ENCODE results near the gene CHCHD6. TPM values are rescaled to one million over a fixed set of nuclear protein-coding genes. Genes with fewer than 3 reads are reported as not detected.

The CHCHD6 gene
- total and polyA plus RNA-seq, 4 donors = 2.0 to 5.1 (median 3.9) TPM

GRCh38 chr3:126872701-126873342 is 168.8 kb downstream of the CHCHD6 start:
- TF ChIP-seq REST (IDR thresholded peaks at IDR 0.05) (no peak), FOXA2 (IDR thresholded peaks at IDR 0.05) (no peak), HNF4A (conservative IDR thresholded peaks at IDR 0.05) (no peak), ATF3 (IDR thresholded peaks at IDR 0.05) (no peak), CTCF (IDR thresholded peaks at IDR 0.05; ENCODE audit: low read depth, low read length, missing input control) (no peak), TAF1 (conservative IDR thresholded peaks at IDR 0.05) (no peak), SP1 (IDR thresholded peaks at IDR 0.05) (no peak), NR2F2 (IDR thresholded peaks at IDR 0.05) (no peak), MAX (IDR thresholded peaks at IDR 0.05) (no peak), FOXA1 (IDR thresholded peaks at IDR 0.05) (no peak), JUND (IDR thresholded peaks at IDR 0.05) (no peak), HNF4G (IDR thresholded peaks at IDR 0.05) (no peak), RAD21 (IDR thresholded peaks at IDR 0.05) (no peak), YY1 (IDR thresholded peaks at IDR 0.05) (no peak)
- WGBS = 93% methylated on average over 10 of the region's 10 CpGs
- DNase-seq (ENCODE audit: low spot score) = no peak
- Histone ChIP-seq H3K4me3 (ENCODE audit: low read depth in 1 of 3, low read length in 3 of 3) (no peak overlapping the region), H3K27ac (ENCODE audit: low read depth in 1 of 2, low read length in 2 of 2) (no peak overlapping the region), H3K9me3 (ENCODE audit: control insufficient read depth in 4 of 4, low read length in 3 of 4) (no peaks in the 10 kb centered on the region), H3K4me1 (ENCODE audit: control insufficient read depth in 4 of 4, insufficient read depth in 4 of 4, low read length in 3 of 4) (no peaks in the 10 kb centered on the region), H3K9ac (ENCODE audit: low read depth in 1 of 2, low read length in 2 of 2) (no peak overlapping the region), H3K36me3 (ENCODE audit: control insufficient read depth in 4 of 4, insufficient read depth in 3 of 4, low read depth in 1 of 4, low read length in 3 of 4) (no peaks in the 10 kb centered on the region), H3K27me3 (ENCODE audit: control insufficient read depth in 4 of 4, insufficient read depth in 4 of 4, low read length in 3 of 4) (no peaks in the 10 kb centered on the region)

- H3K4me3 ChIP-seq (ENCODE audit: low read depth in 1 of 3, low read length in 3 of 3) = no peak overlapping the region
- no peak for TF ChIP-seq HNF4G (IDR thresholded peaks at IDR 0.05)
- no peak for TF ChIP-seq HNF4A (conservative IDR thresholded peaks at IDR 0.05)
- no peak for TF ChIP-seq ZBTB33 (IDR thresholded peaks at IDR 0.05)
- no peak for TF ChIP-seq RXRA (IDR thresholded peaks at IDR 0.05)
- TF ChIP-seq YY1 (IDR thresholded peaks at IDR 0.05) = no peak
- H3K27ac ChIP-seq (ENCODE audit: low read depth in 1 of 2, low read length in 2 of 2) = no peak overlapping the region
- no peaks in the 10 kb centered on the region for H3K36me3 ChIP-seq (ENCODE audit: control insufficient read depth in 4 of 4, insufficient read depth in 3 of 4, low read depth in 1 of 4, low read length in 3 of 4)
- H3K9ac ChIP-seq (ENCODE audit: low read depth in 1 of 2, low read length in 2 of 2) = no peak overlapping the region
- H3K27me3 ChIP-seq (ENCODE audit: control insufficient read depth in 4 of 4, insufficient read depth in 4 of 4, low read length in 3 of 4) = no peaks in the 10 kb centered on the region
- no peak for DNase-seq (ENCODE audit: low spot score)
- WGBS = 100% methylated on average over 1 of the region's 1 CpG
- H3K4me1 ChIP-seq (ENCODE audit: control insufficient read depth in 4 of 4, insufficient read depth in 4 of 4, low read length in 3 of 4) = no peaks in the 10 kb centered on the region
- no peaks in the 10 kb centered on the region for H3K9me3 ChIP-seq (ENCODE audit: control insufficient read depth in 4 of 4, low read length in 3 of 4)
Observed at GRCh38 chr3:126873416-126873815, 169.4 kb downstream of the CHCHD6 start.

All from liver (tissue), 9 donors.